GM21619 (cell line): ENCODE results near the gene FOXD3.

Experiments
- ATAC-seq: cut with Tn5 transposase; IDR thresholded peaks from one replicate; pipeline ENCODE4 v1.9.1; 2021; ENCODE audit not compliant: unreplicated experiment

Gene FOXD3

DNA sequence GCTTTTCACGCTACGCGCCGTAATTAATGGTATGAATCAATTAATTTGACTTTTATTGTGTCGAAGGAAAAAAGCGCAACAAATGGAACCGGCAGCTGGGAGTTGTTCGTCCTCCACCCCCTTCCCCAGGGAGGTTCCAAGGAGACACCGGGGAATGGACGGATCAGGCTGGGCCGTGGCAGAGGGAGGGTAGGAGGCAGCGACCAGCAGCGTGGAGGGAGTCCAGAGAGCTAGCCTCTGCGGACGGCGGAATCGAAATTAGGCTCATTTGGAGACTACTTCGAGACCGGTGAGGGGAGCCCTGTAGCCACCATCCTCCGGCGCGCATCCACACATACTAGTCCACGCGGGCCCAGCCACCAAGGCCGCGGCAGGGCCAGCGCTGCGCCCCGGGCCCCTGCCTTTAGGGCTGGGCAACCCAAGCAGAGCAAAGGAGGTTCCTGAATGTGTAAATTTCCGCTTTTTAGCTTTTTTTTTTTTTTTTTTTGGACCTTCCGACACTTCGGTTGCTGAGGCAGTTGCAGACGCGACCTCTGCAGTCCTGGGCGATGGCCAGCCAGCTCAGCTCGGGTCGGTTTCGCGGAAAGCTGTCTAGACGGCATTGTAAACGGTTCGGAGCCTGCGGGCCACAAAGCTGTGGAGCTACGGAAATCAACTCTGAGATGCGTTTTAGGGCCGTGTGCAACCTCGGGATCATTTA, 2.2 kb upstream of the FOXD3 start:
- ATAC-seq: no peak

DNA sequence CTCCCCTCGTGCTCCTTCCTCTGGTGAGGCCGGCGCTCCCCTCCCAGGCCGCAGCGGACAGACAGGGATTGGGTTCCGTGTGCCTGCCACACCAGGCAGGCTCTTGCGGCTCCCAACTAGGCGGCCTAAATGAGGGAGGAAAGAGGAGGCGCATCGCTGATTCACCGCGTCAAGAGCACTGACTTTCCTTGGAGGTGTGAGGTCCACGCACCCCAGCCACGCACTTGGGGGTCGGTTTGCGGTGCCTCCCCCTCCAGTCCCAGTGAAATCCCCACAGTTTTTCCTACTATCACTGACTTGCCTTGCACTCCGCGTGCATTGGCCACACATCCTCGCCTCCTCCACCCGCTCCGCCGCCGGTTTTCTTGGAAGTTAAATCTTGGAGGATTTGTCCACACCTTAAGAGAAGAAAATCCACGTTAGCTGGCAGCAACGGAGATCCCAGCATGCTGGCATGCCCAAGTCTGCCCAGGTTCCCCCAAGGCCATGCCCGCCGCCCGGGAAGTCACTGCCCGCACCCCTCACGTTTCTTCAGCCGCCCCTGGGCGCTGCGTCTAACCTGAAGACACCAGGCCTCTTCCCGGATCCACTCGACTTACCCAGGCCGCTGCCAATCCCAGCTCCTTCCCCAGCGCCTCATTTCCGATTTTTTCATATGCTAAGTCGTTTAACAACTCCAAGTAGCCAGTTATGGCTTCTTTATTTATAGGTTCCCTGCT, 1.1 kb upstream of the FOXD3 start:
- ATAC-seq: no peak

DNA sequence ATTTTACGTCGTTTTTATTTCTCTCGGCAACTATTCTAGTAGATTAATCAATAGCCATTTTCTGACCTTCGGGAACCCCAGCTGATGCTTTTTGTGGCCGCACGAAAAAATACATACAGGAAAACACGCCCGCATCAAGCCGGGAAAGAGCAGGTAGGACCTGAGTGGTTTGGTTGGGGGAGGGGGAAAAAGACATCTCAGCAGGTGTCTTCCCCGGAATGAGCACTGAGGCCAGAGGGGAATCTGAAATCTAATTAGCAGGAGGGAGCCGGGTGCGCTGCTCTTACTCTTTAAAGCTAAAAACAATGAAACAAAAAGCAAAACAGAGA, 618 bp upstream of the FOXD3 start:
- no peak for ATAC-seq

DNA sequence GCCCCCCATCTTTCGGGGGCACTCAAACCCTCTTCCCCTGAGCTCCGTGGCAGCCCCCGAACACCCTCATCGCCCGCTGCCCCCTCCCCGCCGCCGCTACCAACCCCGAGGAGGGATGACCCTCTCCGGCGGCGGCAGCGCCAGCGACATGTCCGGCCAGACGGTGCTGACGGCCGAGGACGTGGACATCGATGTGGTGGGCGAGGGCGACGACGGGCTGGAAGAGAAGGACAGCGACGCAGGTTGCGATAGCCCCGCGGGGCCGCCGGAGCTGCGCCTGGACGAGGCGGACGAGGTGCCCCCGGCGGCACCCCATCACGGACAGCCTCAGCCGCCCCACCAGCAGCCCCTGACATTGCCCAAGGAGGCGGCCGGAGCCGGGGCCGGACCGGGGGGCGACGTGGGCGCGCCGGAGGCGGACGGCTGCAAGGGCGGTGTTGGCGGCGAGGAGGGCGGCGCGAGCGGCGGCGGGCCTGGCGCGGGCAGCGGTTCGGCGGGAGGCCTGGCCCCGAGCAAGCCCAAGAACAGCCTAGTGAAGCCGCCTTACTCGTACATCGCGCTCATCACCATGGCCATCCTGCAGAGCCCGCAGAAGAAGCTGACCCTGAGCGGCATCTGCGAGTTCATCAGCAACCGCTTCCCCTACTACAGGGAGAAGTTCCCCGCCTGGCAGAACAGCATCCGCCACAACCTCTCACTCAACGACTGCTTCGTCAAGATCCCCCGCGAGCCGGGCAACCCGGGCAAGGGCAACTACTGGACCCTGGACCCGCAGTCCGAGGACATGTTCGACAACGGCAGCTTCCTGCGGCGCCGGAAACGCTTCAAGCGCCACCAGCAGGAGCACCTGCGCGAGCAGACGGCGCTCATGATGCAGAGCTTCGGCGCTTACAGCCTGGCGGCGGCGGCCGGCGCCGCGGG, 837 bp downstream of the FOXD3 start:
- ATAC-seq: no peak

DNA sequence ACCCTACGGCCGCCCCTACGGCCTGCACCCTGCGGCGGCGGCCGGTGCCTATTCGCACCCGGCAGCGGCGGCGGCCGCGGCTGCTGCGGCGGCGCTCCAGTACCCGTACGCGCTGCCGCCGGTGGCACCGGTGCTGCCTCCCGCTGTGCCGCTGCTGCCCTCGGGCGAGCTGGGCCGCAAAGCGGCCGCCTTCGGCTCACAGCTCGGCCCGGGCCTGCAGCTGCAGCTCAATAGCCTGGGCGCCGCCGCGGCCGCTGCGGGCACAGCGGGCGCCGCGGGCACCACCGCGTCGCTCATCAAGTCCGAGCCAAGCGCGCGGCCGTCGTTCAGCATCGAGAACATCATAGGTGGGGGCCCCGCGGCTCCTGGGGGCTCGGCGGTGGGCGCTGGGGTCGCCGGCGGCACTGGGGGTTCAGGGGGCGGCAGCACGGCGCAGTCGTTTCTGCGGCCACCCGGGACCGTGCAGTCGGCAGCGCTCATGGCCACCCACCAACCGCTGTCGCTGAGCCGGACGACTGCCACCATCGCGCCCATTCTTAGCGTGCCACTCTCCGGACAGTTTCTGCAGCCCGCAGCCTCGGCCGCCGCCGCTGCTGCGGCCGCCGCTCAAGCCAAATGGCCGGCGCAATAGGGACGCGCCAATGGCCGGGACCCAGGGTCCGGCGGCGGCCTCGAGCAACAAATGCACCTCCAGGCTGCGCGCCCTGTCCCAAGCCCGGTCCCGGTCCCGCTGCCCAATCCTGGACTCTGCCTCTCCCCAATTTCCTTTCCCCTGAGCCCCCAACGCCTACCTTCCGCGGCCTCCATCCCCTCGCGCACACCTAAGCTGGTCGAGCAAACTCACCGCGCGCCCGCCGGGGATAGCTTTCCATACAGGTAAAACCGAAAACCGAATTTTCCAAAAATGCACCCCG, 1.8 kb downstream of the FOXD3 start:
- no peak for ATAC-seq

DNA sequence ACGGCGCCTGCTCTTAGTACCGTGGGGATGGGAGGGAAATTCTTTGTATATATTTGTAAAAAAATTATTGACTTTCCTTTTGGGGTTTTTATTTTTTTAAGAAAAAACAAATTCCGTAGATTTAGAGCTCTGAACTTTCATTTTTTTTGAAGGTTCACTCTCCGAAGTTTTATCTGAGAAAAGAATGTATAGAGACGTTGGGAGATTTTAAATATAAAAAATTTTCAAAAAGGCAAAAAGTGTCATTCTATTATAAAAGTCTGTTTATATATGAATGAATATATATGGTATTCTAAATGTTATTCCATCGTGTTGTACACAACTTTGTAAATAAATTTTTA, 2.4 kb downstream of the FOXD3 start:
- no peak for ATAC-seq

DNA sequence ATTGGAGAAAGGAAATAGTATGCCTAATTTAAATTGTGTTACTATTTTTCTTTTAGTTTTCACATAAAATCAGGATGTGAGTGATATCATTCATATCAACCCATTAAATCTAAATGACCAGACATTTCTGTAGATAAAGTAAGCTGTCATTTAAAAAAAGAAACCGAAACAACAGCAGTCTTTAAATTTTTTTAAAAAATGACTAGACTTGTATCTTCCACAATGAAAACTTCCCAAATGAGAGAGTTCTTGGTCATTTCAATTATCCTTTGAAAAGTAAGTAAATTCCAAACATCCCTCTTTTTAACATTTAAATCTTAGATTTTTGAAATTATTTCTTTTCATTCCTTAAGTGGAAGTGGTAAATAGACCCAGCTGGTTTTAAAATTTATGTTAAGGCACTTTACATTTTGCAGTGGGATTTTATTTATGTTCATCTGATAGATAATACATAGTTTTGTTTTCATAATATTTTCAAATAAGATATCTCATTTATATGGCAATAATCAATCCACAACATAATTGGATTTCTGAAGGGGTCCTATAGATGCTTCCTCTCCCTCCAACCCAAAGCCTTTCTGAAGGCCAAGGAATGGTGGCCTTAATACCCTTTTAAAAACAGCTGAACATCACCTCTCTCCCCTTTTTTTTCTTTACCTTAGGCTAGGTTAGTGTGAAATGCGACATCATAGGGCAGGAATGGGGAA, 3.1 kb downstream of the FOXD3 start:
- no peak for ATAC-seq

DNA sequence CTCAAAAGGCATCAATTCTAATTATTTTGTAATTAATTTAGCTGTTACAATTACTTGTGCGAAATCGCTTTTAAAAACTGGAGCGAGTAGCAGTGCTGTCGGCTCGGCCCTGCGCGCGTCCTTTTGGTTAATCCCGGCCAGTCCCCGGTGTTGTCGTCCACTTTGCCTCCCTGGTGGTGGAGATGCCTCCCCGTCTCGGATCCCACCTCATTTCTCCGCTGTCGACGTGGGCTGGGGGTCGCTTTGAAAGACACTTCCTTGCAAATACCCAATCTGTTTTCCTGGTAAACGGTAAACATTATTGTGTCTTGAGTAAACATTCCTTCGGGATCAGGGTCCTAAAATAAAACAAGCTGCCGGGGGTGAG, 3.7 kb downstream of the FOXD3 start:
- no peak for ATAC-seq

DNA sequence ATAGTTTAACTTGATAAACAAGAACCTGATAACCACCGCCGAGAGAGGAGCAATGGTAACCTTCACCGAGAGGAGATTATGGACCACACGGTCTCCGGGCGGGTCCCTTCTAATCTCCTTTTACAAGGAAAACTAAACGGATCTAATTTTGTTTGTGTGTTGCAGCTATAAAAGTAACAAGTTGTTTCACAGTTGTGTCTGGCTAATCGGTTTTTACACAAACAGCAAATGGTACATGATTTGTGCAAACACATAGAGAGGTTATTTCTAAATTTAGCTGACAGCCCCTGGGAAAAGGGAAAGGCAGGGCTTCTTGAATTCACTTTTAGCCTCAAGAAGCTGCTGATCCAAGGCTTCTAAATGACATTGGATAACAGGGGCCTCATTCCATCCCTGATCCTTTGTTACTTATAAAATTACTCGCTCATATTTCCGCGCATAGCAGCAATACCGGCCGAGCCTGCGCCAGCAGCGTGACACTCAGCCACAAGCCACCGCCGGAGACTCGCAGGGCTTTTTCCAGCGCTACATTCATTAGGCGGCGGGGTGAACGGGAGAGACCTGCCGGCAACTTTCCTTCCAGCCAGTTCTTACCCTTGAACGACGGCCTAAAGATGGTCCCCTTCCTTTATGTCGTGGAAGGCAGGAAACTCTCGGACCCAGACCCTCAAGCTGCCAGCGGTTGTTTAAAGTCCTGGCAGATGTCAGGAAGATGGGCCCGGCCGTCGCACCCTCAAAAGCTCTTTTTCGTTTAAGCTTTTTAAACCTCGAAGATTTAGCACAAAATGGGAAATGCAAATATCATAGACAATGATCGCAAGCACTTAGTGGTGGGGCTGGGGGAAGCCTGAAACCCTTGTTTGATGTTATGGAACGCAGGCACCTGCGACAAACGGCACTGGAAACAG, 4.4 kb downstream of the FOXD3 start:
- ATAC-seq: no peak

DNA sequence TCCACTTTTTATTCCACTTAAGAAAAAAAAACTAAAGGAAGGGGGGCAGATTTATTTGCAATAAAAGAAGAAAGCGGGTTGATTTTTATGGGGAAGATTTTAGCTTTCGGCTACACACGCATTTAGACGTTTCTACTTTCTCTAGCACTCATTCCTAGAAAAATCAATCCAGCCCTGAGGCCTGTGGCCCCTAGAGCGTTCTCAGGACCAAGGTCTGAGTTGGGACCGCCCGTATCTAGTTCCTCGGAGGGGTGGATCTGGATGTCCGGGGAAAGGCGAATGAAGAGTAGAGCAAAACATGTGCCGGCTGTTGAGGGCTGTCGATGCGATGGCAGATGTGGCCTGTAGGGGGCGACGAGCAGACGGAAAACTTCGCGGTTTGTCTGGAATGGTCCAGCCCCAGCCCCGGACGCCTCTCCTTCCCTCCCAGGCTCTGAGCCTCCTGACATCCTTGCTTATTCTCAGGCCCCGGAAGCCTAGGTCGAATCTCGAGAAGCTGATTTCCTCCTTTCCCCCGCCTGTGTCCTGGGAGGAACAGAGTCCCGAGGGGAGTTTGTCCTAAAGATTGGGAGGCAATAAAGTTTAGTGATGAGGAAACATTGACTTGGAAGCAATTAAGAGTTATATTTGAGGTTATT, 5.2 kb downstream of the FOXD3 start:
- ATAC-seq: no peak

DNA sequence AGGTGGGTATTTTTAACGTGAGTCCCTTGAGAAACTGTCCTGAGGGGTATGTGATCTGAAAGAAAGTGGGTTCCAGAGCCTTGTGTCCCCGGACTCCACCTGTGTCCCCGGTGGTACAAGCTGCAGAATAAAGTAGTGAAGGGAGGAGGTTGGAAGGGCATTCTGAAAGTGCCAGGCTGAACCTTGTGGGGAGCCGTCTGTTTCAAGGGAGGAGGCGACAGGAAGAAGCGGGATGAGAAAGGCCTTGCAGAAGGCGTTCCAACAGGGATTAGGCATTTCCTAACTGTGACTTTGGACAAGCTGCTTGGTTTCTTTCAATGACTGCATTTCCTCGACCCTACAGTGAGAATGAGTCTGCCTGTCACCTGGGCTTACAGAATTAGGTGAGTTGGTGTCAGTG, 5.8 kb downstream of the FOXD3 start:
- no peak for ATAC-seq

DNA sequence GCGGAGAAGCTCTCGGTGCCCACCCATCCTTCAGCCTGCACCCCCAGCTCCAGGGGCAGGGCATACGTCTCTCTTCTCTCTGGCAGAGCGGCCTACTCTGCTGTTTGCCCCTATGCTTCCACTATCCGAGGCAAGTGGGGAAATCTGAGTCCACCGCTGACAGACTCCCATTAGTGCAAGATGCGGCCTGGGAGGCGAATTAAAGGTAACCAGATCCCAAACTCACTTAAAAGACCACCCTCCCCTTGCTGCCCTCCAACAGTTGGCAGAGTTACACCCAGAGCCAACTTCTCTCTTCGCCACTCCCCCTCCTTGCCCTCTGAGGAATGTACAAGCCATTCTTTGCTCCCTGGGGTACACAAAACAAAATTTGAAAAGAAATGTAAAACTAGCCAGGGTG, 6.4 kb downstream of the FOXD3 start:
- no peak for ATAC-seq

DNA sequence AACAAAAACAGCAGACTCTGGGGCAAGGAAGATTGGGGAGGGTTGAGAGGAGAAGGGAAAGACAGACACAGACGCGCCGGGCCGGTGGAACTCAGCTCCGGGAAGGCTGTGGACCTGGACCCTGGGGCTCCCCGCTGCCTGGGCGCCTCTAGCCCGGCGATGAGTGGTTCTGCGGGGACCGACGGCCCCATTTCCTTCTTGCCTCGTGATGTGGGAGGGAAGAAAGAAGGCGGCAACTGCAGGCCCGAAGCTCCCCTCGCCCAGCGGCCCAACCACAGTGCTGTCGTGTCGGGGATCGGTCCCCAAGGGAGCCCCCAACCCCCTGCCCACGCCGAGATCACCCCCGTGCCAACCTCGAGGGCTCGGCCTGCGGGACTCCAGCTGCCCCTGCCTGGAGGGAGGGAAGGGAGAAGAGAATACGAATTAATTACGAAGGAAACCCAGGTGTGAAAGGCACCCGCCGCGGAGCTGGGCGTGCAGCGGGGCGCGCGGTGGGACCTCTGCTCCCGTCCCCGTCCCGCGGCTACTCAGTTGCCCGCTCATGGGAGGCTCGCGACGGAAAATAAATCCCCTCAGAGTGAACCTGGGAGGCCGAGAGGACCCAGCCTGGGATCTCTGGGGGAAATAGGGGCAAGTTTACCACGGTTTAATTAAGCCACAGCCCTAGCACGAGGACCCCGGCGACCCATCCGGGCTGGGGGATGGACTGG, 7.4 kb downstream of the FOXD3 start:
- no peak for ATAC-seq

DNA sequence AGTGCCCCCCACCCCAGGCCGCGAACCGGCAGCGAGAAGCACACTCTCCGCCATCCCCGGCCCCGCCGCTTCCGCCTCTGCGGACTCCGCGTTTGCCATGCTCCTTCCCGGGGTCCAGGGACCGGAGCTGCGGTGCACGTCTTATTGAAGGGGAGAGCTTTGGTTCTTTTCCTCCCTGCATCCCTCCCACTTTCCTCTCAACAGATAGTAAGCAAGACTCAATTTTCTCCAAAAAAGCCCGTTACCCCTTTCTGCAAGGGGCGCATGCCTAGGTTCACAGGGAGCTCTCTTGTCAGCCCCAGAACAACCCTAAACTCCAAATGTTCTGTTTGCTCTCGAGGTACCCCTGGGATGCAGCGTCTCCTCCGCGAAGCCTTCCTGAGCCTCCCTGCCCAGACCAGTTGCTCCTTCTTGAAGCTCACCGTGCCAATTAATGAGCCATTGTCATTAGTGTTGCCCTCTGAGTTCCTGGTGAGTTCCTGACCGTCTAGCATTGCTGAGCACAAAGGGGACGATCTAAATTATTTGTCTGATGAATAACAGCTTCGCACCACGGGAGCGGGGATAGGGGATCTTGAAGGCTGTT, 8.1 kb downstream of the FOXD3 start:
- no peak for ATAC-seq

DNA sequence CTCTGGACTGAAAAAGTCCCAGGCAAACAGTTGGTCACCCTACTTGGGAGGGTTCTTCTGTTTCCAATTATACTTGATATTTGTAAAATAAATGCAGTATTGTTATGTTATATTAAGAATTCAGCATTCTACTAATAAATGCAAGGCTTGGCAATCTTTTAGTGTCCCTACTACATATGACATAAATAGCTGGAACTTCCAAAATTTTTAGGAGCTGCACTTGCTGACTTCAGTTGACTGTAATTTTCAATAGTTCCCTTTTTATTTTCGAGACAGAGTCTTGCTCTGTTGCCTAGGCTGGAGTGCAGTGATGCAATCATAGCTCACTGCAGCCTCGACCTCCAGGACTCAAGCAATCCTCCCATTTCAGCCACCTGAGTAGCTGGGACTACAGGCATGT, 20.0 kb downstream of the FOXD3 start:
- no peak for ATAC-seq

DNA sequence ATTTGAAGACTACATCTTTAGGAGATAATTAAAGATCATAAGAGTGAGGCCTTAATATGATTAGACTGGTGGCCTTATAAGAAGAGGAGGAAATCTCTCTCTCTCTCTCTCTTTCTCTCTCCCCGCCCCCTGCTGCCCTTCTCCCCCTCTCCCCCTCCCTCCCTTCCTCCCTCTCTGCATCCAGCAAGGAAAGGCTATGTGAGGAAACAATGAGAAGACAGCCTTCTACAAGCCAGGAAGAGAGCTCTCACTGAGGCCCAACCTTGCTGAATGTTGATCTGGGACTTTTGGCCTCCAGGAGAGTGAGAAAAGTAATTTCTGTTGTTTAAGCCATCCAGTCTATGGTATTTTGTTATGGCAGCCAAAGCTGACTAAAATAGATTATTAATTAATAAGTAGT, 21.6 kb downstream of the FOXD3 start:
- ATAC-seq: no peak

DNA sequence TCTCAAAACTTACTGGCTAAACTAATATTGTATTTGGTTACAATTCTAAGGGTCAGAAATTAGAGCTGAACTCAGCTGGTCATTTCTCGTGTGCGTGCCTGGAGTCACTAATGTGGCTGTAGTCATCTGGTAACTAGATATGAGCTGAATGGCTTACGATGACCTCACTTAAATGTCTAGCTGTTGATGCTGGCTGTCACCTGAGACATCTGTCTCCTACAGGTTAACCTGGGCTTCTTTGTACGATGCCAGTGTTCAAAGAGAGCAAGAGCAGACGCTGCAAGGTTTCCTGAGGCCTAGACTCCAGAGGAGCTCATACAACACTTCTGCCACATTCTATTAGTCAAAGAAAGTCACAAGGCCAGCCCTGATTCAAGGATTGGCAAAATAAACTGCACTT, 28.0 kb downstream of the FOXD3 start:
- no peak for ATAC-seq

DNA sequence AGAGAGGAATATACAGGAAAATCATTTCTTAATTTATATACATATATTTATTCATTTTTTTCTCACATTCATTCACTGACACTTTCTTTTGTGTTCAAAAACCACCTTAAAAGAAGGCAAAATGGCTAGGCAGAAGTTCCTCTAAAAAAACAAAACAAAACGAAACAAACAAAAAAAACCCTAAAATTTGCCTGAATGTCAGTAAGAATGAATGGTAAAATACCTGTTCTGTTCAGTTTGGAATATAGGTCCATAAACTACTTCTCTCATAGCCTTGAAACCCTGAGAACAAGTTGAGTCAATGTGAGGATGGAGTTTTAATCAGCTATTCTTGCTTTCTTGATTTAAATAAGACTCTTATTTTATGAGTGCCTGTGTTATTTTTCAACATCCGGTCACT, 30.4 kb downstream of the FOXD3 start:
- ATAC-seq: no peak
